NCI-H187 (cell line): ENCODE measurements around the gene LRRC4C.

ENCODE experiments used
- DNase-seq, 2 experiments: peaks; one replicate each; lab custom pipeline; 2025; lab: John Stamatoyannopoulos, UW

Gene LRRC4C

DNA sequence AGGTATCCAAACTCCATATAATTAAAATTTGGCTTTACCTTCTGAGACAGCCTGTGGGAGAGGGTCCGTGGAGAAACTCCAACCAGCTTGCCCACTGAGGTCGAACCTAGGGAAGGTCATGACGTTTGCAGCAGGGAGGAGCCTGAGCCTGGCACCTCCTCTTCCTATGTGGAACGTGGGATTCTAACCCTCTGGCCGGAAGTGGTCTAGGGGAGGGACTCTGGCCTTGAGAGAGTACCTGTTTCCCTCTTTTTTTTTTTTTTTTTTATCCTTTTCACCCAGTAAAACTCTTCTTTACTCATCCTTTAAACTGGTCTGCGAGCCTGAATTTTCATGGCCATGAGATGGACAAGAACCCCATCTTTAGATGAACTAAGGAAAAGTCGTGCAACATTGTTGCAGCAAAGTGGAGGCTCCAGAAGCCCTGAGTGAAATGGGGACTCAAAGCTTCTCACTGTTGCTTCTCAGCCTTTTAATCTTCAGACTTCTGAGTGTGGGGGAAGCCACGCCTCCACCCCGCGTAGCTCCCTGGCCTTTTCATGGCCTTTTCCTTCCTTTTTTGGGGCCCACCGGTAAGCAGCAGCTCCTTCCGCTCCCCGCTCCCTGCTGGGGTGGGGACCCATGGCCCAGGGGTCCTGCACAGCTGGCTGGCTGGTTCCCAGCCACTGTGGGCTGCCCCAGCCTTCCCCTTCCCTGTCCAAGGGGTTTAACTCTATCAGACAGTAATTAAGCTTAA is 1359.9 kb downstream of the LRRC4C start:
- no peak for DNase-seq

DNA sequence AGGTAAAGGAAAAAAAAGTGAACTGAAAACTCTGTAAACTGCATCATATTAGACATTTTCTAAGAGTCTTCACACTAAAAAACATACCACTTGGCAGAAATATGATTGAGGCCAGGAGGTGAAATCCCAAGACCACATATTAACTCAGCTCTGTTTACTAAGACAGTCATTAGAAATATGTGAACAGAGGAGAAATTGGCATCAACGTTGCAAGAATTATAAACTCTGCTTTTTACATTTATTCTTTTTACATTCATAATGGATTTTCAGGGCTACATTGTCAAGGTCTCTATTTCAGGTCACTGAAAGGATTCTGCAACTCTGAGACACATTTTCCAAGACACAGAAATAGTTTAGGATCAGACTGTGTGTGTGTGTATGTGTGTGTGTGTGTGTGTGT is 1364.0 kb downstream of the LRRC4C start:
- DNase-seq: no peak

DNA sequence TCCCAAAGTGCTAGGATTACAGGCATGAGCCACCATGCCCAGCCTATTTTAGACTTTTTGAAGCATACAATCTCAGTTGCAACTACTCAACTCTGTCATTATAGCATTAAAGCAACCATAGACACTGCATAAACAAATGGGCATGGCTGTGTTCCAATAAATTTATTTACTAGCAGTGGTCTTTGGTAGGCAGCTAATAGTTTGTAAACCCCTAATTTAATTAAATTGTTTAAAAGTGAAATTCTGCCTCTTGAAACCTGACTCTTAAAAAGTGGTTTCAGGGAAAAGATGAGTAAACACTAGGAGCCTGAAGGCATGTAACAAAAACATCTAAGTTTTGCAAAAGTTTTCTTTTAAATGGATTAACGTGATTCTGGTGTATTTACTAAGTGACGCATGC is 1364.5 kb downstream of the LRRC4C start:
- no peak for DNase-seq

DNA sequence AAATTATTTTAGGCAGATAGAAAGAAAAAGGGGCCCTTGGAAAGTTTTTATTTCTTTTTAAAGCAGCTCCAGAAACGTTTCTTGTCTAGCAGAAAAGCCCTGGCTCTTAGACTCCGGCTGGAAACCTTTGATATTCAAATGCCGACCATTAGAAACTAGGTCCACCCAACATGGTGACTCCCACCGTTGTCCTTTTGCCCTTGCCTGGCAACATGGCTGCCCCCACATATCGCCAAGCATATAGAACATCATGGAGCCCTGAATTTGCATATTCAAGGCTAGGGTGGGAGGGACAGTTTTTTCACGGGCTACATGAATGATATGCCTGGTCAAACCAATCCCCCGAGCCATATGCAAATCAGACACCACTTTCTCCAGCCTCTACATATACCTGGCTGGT is 1379.0 kb downstream of the LRRC4C start:
- DNase-seq: no peak
